Measurements from ENCODE around the gene NR1H4. TPM values are rescaled to one million over a fixed set of nuclear protein-coding genes. Genes with fewer than 3 reads are reported as not detected.
"Not testable (repeated sequence)": the region's sequence is repeated elsewhere in the genome, so short reads cannot be mapped to it uniquely, and the experiment has no call there.

The NR1H4 gene
- total RNA-seq, 4 donors from 2014 or later: 10.7 to 50.7 (median 28.8) TPM

- Histone ChIP-seq H3K9me3 (no peaks in the 10 kb centered on the region), H3K27ac (no peak overlapping the region), H3K4me3 (no peak overlapping the region), H3K27me3 (no peaks in the 10 kb centered on the region), H3K4me1 (peaks cover 0 to 9% (median 6%) of the 10 kb centered on the region in 4 donors), H3K36me3 (no peaks in the 10 kb centered on the region)
- in situ Hi-C loops (cut with MboI; ENCODE audit: low pct_ligation_motif_present in 1 of 4, low pct_unique_long_range_greater_than_20kb in 1 of 4, low sequenced_read_pairs in 3 of 4): no loop called here
- TF ChIP-seq POLR2A (IDR thresholded peaks at IDR 0.05) (no peak), CTCF (IDR thresholded peaks at IDR 0.05) (no peak), EP300 (IDR thresholded peaks at IDR 0.05; ENCODE audit: low read depth) (no peak)
- 71 to 93% methylated on average over 1 of the region's 1 CpG for WGBS, 2 donors (ENCODE audit: low coverage in 1 of 2)
- no peak for DNase-seq
- intact Hi-C loops (cut with DNase I; ENCODE audit: low total_unique reads): no loop called here
Observed at GRCh38 chr12:100499416-100499815, 25.8 kb downstream of the NR1H4 start.

GRCh38 chr12:100502718-100503117 lies 29.1 kb downstream of the NR1H4 start:
- in situ Hi-C loops (cut with MboI; ENCODE audit: low pct_ligation_motif_present in 1 of 4, low pct_unique_long_range_greater_than_20kb in 1 of 4, low sequenced_read_pairs in 3 of 4); H3K27me3 ChIP-seq; H3K4me3 ChIP-seq; H3K4me1 ChIP-seq; intact Hi-C loops (cut with DNase I; ENCODE audit: low total_unique reads); H3K9me3 ChIP-seq; H3K36me3 ChIP-seq; DNase-seq: not testable (repeated sequence)
- 50 to 55% methylated on average over 2 to 4 of the region's 4 CpGs for WGBS, 2 donors (ENCODE audit: low coverage in 1 of 2)
- H3K27ac ChIP-seq: peak overlapping the region; percentile 60 to 78 (median 68)

GRCh38 chr12:100503228-100503628 lies 29.6 kb downstream of the NR1H4 start:
- in situ Hi-C loops (cut with MboI; ENCODE audit: low pct_ligation_motif_present in 1 of 4, low pct_unique_long_range_greater_than_20kb in 1 of 4, low sequenced_read_pairs in 3 of 4): no loop called here
- Histone ChIP-seq H3K4me1 (peaks cover 0 to 6% (median 3%) of the 10 kb centered on the region in 4 donors), H3K4me3 (peak overlapping the region in 2 of 4 donors; percentile 22 to 33), H3K36me3 (no peaks in the 10 kb centered on the region), H3K27ac (peak overlapping the region; percentile 60 to 78 (median 68)), H3K27me3 (no peaks in the 10 kb centered on the region), H3K9me3 (no peaks in the 10 kb centered on the region)
- TF ChIP-seq CTCF (IDR thresholded peaks at IDR 0.05) (no peak), POLR2AphosphoS5 (IDR thresholded peaks at IDR 0.05) (peak in 2 of 3 donors; percentile 49 to 77), POLR2A (IDR thresholded peaks at IDR 0.05) (peak; percentile 42)
- 59 to 60% methylated on average over 6 of the region's 6 CpGs for WGBS, 2 donors (ENCODE audit: low coverage in 1 of 2)
- no peak for DNase-seq
- intact Hi-C loops (cut with DNase I; ENCODE audit: low total_unique reads): no loop called here

GRCh38 chr12:100504804-100505203 lies 31.1 kb downstream of the NR1H4 start:
- TF ChIP-seq EP300 (IDR thresholded peaks at IDR 0.05; ENCODE audit: low read depth): no peak
- TF ChIP-seq POLR2A (IDR thresholded peaks at IDR 0.05): peak; percentile 25
- TF ChIP-seq POLR2AphosphoS5 (IDR thresholded peaks at IDR 0.05): peak in 1 of 3 donors; percentile 66
- no peak for TF ChIP-seq CTCF (IDR thresholded peaks at IDR 0.05)
- whole genome bisulfite sequencing, 2 donors (ENCODE audit: low coverage in 1 of 2): 29 to 39% methylated on average over 1 of the region's 1 CpG
- peak overlapping the region; percentile 60 to 78 (median 68) for H3K27ac ChIP-seq
- H3K4me1 ChIP-seq: peaks cover 0 to 6% (median 3%) of the 10 kb centered on the region in 4 donors
- DNase-seq: peak; percentile 82
- H3K36me3 ChIP-seq: no peaks in the 10 kb centered on the region
- no peaks in the 10 kb centered on the region for H3K27me3 ChIP-seq
- intact Hi-C loops (cut with DNase I; ENCODE audit: low total_unique reads): no loop called here
- H3K9me3 ChIP-seq: no peaks in the 10 kb centered on the region
- peak overlapping the region in 2 of 4 donors; percentile 8 to 22 for H3K4me3 ChIP-seq
- in situ Hi-C loops (cut with MboI; ENCODE audit: low pct_ligation_motif_present in 1 of 4, low pct_unique_long_range_greater_than_20kb in 1 of 4, low sequenced_read_pairs in 3 of 4): no loop called here

- Histone ChIP-seq H3K36me3 (no peaks in the 10 kb centered on the region), H3K27me3 (no peaks in the 10 kb centered on the region), H3K9me3 (no peaks in the 10 kb centered on the region), H3K4me3 (no peak overlapping the region), H3K27ac (no peak overlapping the region), H3K4me1 (no peaks in the 10 kb centered on the region)
- 54 to 59% methylated on average over 3 to 4 of the region's 4 CpGs for WGBS, 2 donors (ENCODE audit: low coverage in 1 of 2)
- no peak for DNase-seq
- intact Hi-C loops (cut with DNase I; ENCODE audit: low total_unique reads) (no loop called here), in situ Hi-C loops (cut with MboI; ENCODE audit: low pct_ligation_motif_present in 1 of 4, low pct_unique_long_range_greater_than_20kb in 1 of 4, low sequenced_read_pairs in 3 of 4) (no loop called here)
- TF ChIP-seq POLR2A (IDR thresholded peaks at IDR 0.05) (no peak), CTCF (IDR thresholded peaks at IDR 0.05) (no peak), EP300 (IDR thresholded peaks at IDR 0.05; ENCODE audit: low read depth) (no peak), POLR2AphosphoS5 (IDR thresholded peaks at IDR 0.05) (no peak)
Observed at GRCh38 chr12:100508751-100509150, 35.1 kb downstream of the NR1H4 start.
